ENCODE results near the gene TYK2.

GRCh38 chr19:10315335-10316214, 64.8 kb downstream of the TYK2 start, which contains the start of gene FDX2:
- no peak for TF ChIP-seq CTCF (conservative IDR thresholded peaks at IDR 0.05 in 1 of 2, IDR thresholded peaks at IDR 0.05 in 1 of 2; ENCODE audit: extremely low read depth in 1 of 2, insufficient read depth in 1 of 2, low read depth in 1 of 2, low read length in 2 of 2)
- no peak for TF ChIP-seq EZH2 (IDR thresholded peaks at IDR 0.05; ENCODE audit: borderline replicate concordance, low read length)
